ENCODE measurements around the gene IGSF10.

IGSF10 gene

DNA sequence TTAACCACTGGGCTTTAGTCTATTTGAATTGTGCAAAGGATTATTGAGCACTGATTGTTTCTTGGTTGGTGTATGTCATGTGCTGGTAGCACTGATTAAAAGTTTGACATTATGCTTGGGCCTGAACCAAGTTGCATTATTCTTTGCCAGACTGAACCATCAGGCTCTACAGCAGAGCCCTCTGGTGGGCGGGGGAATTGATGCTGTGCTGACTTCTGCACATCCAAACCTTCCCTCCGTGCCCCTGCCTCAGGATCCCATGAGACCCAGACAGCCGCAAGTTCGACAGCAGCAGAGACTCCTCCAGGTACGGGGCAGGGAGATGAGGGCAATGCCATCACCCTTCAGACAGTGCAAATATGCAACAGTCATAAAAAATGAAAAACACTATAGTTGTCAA lies 47.9 kb downstream of the IGSF10 start:
- DNase-seq, result no peak
